Right hindlimb (tissue), 1 donor: Measurements from ENCODE around the gene CD2AP.
"Not testable (repeated sequence)": the region's sequence is repeated elsewhere in the genome, so short reads cannot be mapped to it uniquely, and the experiment has no call there.

Source experiments
- DNase-seq: peaks from one replicate; pipeline ENCODE4 v3.0.0-alpha.2; 2018

Gene CD2AP, protein sequence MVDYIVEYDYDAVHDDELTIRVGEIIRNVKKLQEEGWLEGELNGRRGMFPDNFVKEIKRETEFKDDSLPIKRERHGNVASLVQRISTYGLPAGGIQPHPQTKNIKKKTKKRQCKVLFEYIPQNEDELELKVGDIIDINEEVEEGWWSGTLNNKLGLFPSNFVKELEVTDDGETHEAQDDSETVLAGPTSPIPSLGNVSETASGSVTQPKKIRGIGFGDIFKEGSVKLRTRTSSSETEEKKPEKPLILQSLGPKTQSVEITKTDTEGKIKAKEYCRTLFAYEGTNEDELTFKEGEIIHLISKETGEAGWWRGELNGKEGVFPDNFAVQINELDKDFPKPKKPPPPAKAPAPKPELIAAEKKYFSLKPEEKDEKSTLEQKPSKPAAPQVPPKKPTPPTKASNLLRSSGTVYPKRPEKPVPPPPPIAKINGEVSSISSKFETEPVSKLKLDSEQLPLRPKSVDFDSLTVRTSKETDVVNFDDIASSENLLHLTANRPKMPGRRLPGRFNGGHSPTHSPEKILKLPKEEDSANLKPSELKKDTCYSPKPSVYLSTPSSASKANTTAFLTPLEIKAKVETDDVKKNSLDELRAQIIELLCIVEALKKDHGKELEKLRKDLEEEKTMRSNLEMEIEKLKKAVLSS

GRCh38 chr6:47477497-47478232 lies at the start of gene CD2AP:
CD2AP (plus strand) TSS chr6:47477789; CDS start chr6:47478245, 456 bp downstream.
- DNase-seq = peak; percentile 94

- no peak for DNase-seq
These were observed 49.3 kb upstream of the CD2AP start for GRCh38 chr6:47428288-47428687.

GRCh38 chr6:47428746-47429664 lies 48.6 kb upstream of the CD2AP start:
- no peak for DNase-seq

DNA sequence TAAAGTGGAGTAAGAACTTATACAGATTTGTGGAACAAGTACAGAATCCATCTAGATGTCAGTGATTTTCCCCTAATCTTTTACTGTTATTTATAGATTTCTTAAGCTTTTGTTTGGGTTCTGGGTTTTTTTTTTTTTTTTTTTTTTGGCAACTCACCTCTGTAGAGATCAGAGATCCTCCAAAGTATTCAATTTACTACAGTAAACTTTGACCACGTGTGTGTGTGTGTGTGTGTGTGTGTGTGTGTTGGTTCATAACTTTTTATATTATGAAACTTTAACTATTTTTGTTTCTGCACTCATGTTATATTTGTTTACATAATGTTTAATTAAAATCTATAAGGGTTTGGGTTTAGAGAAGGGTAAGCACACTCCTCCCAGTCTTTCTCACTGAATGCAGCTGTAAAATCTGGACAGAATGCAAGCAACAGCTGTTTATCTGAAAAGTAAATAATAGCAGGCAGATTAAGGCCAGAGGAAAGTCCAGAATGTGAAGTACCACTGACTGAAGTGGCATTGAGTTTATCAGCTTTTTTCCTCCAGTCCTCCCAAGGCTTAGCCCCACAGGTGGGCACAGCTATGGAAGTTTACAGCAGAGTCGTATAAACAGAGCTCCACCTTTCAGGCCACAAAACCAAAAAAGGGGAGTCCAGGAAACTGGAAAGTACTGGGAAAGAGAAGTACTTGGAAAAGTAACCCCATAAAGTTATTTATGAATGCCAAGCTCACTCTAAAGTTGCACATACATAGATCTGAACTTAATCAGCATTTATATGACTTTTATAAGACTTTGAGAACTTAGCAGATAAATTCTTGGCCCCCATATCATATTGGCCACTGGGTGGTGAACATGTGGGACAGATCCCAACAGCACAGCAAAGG lies 43.0 kb upstream of the CD2AP start:
- DNase-seq = no peak

- DNase-seq = no peak
These were observed 42.4 kb upstream of the CD2AP start for GRCh38 chr6:47435254-47435612.

GRCh38 chr6:47437592-47437991 lies 40.0 kb upstream of the CD2AP start:
- no peak for DNase-seq

- peak; percentile 35 for DNase-seq
These were observed 38.9 kb upstream of the CD2AP start for GRCh38 chr6:47438481-47439347.

DNA sequence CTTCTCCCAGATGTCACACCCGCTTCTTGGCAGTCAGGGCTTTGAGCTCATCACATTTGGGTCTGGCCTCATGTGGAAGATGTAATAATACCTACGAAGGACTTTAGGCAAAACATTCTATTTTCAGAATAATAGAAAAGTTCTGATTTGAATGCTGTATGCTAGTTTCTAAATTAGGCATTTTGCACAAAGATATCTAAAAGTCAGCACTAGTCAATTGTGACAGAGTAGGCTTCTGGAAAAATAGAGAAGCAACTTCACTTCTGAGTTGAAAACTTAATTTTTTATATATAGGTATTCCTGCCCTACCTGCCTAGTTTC lies 38.3 kb upstream of the CD2AP start:
- no peak for DNase-seq

GRCh38 chr6:47440719-47441118 lies 36.9 kb upstream of the CD2AP start:
- no peak for DNase-seq

GRCh38 chr6:47444964-47445363 lies 32.6 kb upstream of the CD2AP start:
- not testable (repeated sequence) for DNase-seq

DNA sequence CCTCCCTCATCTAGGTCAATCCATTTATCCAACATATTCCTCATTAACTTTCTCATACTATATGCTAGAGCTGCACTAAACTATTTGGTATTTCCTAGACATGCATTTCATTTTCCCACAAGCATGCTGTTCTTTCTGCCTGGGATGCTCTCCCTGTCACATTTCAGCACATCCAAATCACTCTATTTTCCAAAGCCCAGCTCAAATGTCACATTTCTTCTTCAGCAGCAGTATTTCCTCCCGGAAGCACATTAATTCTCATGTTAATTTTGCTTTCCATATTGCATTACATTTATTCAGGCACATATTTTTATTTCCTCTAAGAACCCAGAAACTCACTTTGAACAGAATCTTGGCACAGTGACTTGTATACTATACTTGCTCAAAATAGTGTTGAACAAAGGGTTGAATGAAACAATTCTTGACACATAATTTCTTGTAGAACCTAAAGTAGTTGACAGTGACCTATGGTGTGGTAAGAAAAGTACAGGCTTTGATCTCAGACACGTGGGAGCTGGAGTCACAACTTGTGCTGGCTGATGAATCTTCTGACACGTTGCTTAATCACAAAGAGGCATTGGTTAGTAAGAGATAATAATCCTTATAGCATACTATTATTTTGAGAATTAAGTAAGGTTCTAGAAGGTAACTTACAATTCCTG lies 30.8 kb upstream of the CD2AP start:
- DNase-seq = no peak

GRCh38 chr6:47447722-47448121 lies 29.9 kb upstream of the CD2AP start:
- no peak for DNase-seq

DNA sequence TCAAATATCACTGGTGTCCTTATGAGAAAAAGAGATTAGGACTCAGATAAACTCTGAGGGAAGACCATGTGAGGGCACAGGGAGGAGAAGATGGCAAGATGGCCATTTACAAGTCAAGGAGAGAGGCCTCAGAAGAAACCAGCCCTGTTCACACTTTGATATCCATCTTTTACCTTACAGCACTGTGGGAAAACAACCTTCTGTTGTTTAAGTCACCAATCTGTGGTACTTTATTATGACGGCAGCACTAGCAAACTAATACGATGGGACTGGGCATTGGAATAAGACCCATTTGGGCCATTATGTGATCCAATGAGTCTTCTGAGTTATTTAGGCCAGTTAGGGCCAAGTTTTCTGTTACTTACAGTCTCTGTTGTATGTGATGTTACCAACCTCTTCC lies 26.4 kb upstream of the CD2AP start:
- DNase-seq = no peak

- no peak for DNase-seq
These were observed 24.7 kb upstream of the CD2AP start for GRCh38 chr6:47452899-47453298.

DNA sequence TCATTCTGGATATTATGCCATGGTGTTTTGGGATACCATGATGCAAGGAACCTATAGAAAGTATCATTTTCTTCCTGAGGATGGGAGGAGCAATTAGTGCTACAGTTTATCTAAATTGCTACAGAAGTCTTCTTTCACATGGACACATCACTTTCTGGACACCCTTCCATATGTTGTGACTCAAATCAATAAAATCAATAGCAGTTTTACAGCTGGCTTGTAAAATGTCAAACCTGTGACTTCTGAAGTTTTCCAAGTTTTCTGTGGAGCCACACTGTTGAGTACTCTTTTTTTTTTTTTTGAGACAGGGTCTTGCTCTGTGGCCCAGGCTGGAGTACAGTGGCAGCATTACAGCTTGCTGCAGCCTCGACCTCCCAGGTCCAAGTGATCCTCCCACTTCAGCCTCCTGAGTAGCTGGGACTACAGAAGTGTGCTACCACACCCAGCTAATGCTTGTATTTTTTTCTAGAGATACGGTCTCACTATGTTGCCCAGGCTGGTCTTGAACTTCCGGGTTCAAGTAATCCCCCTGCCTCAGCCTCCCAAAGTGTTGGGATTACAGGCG lies 24.1 kb upstream of the CD2AP start:
- DNase-seq = no peak

GRCh38 chr6:47454713-47455396 lies 22.7 kb upstream of the CD2AP start:
- DNase-seq = no peak

DNA sequence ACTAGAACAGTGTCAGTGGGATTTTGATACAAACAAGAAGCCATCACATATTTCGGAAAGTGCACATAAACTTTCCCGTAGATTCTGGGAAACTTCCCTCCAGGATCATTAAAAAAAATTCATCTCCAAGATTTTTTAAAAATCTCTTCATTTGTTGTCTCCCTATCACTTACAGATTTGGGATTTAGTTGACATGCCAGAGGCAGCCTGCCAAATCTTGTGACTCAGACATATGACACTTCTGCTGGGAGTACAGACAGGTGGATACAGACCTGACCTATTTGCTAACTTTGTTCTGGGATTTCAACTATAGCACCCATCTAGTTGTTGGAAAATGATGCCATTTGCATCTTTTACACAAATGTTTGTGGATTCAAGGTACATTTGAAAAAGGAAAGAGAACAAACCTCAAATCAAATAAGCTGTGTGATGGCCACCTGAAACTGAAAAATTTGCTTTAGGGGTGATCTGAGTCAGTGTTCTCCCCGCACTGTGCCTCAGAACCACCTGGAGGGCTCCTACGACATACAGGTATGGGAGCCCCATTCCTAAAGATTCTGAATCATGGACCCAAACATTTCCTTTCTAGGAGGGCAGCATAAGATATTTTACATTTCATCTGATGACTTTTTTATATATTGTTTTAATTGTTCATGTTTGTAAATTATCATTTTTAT lies 21.9 kb upstream of the CD2AP start:
- DNase-seq = no peak

GRCh38 chr6:47456536-47456975 lies 21.0 kb upstream of the CD2AP start:
- no peak for DNase-seq

DNA sequence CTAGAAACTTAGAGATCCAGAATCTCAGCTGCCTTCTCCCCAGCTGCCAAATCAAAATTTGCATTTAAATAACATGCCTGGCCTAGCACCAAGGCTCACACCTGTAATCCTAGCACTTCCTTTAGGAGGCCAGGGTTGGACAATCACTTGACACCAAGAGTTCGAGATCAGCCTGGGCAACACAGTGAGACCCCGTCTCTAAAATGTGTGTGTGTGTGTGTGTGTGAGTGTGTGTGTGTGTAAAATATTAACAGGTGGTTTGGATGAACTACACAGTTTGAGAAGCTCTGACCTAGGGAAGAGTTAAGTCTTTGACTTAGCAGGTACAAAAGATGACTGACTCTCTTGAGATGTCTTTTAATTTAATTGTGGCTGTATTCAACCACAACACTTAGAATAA lies 20.2 kb upstream of the CD2AP start:
- DNase-seq = no peak
